Measurements from ENCODE around the gene SLC35F3. TPM values are rescaled to one million over a fixed set of nuclear protein-coding genes. Genes with fewer than 3 reads are reported as not detected.

Gene SLC35F3
- total and polyA plus RNA-seq, 2 experiments from 2014 or later, result 1.0 to 3.2 TPM

GRCh38 chr1:233981042-233981675 lies 76.7 kb downstream of the SLC35F3 start:
- Histone ChIP-seq H3K4me1 (ENCODE audit: insufficient read depth) (no peaks in the 10 kb centered on the region), H3K4me3 (no peak overlapping the region), H4K20me1 (replicated peaks; ENCODE audit: insufficient read depth) (no peaks in the 10 kb centered on the region), H3K4me2 (no peak overlapping the region), H3F3A (replicated peaks; ENCODE audit: low read depth) (no peaks in the 10 kb centered on the region), H2AFZ (no peak overlapping the region), H3K9me2 (ENCODE audit: insufficient read depth) (no peaks in the 10 kb centered on the region), H3K27me3 (ENCODE audit: insufficient read depth) (no peaks in the 10 kb centered on the region), H3K27ac (ENCODE audit: low read depth) (no peak overlapping the region), H3K36me3 (ENCODE audit: insufficient read depth) (no peaks in the 10 kb centered on the region), H3K79me2 (replicated peaks; ENCODE audit: insufficient read depth) (no peaks in the 10 kb centered on the region)
- Mint-ChIP-seq H3K27me3 (ENCODE audit: insufficient read depth, low read depth, poor library complexity) (no peaks in the 10 kb centered on the region), H3K27ac (no peak overlapping the region), H3K4me3 (no peak overlapping the region), H3K4me1 (peaks cover 15% of the 10 kb centered on the region), H3K36me3 (ENCODE audit: low read depth) (no peaks in the 10 kb centered on the region), H3K9me3 (no peaks in the 10 kb centered on the region)
- TF ChIP-seq STAT1 (IDR thresholded peaks at IDR 0.05; ENCODE audit: unreplicated experiment) (no peak), POLR2AphosphoS5 (IDR thresholded peaks at IDR 0.05; ENCODE audit: low read depth) (no peak), ZNF331 (CRISPR knock-in tag; IDR thresholded peaks at IDR 0.05; ENCODE audit: low read depth) (no peak), NANOG (IDR thresholded peaks at IDR 0.05; ENCODE audit: borderline replicate concordance) (no peak), REST (IDR thresholded peaks at IDR 0.05; ENCODE audit: unreplicated experiment) (no peak), EZH2 (IDR thresholded peaks at IDR 0.05; ENCODE audit: low read depth, unreplicated experiment) (no peak), CREB1 (CRISPR knock-in tag; IDR thresholded peaks at IDR 0.05; ENCODE audit: low read depth) (no peak), EZH2phosphoT487 (IDR thresholded peaks at IDR 0.05; ENCODE audit: unreplicated experiment) (no peak), ZNF114 (CRISPR knock-in tag; IDR thresholded peaks at IDR 0.05) (no peak), JUNB (IDR thresholded peaks at IDR 0.05; ENCODE audit: unreplicated experiment) (no peak)
- TF ChIP-seq, protein P1, sequence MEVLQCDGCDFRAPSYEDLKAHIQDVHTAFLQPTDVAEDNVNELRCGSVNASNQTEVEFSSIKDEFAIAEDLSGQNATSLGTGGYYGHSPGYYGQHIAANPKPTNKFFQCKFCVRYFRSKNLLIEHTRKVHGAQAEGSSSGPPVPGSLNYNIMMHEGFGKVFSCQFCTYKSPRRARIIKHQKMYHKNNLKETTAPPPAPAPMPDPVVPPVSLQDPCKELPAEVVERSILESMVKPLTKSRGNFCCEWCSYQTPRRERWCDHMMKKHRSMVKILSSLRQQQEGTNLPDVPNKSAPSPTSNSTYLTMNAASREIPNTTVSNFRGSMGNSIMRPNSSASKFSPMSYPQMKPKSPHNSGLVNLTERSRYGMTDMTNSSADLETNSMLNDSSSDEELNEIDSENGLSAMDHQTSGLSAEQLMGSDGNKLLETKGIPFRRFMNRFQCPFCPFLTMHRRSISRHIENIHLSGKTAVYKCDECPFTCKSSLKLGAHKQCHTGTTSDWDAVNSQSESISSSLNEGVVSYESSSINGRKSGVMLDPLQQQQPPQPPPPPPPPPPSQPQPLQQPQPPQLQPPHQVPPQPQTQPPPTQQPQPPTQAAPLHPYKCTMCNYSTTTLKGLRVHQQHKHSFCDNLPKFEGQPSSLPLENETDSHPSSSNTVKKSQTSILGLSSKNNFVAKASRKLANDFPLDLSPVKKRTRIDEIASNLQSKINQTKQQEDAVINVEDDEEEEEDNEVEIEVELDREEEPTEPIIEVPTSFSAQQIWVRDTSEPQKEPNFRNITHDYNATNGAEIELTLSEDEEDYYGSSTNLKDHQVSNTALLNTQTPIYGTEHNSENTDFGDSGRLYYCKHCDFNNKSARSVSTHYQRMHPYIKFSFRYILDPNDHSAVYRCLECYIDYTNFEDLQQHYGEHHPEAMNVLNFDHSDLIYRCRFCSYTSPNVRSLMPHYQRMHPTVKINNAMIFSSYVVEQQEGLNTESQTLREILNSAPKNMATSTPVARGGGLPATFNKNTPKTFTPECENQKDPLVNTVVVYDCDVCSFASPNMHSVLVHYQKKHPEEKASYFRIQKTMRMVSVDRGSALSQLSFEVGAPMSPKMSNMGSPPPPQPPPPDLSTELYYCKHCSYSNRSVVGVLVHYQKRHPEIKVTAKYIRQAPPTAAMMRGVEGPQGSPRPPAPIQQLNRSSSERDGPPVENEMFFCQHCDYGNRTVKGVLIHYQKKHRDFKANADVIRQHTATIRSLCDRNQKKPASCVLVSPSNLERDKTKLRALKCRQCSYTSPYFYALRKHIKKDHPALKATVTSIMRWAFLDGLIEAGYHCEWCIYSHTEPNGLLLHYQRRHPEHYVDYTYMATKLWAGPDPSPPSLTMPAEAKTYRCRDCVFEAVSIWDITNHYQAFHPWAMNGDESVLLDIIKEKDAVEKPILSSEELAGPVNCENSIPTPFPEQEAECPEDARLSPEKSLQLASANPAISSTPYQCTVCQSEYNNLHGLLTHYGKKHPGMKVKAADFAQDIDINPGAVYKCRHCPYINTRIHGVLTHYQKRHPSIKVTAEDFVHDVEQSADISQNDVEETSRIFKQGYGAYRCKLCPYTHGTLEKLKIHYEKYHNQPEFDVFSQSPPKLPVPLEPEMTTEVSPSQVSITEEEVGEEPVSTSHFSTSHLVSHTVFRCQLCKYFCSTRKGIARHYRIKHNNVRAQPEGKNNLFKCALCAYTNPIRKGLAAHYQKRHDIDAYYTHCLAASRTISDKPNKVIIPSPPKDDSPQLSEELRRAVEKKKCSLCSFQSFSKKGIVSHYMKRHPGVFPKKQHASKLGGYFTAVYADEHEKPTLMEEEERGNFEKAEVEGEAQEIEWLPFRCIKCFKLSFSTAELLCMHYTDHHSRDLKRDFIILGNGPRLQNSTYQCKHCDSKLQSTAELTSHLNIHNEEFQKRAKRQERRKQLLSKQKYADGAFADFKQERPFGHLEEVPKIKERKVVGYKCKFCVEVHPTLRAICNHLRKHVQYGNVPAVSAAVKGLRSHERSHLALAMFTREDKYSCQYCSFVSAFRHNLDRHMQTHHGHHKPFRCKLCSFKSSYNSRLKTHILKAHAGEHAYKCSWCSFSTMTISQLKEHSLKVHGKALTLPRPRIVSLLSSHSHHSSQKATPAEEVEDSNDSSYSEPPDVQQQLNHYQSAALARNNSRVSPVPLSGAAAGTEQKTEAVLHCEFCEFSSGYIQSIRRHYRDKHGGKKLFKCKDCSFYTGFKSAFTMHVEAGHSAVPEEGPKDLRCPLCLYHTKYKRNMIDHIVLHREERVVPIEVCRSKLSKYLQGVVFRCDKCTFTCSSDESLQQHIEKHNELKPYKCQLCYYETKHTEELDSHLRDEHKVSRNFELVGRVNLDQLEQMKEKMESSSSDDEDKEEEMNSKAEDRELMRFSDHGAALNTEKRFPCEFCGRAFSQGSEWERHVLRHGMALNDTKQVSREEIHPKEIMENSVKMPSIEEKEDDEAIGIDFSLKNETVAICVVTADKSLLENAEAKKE (CRISPR knock-in tag; IDR thresholded peaks at IDR 0.05), result no peak
- TF ChIP-seq, protein P2, sequence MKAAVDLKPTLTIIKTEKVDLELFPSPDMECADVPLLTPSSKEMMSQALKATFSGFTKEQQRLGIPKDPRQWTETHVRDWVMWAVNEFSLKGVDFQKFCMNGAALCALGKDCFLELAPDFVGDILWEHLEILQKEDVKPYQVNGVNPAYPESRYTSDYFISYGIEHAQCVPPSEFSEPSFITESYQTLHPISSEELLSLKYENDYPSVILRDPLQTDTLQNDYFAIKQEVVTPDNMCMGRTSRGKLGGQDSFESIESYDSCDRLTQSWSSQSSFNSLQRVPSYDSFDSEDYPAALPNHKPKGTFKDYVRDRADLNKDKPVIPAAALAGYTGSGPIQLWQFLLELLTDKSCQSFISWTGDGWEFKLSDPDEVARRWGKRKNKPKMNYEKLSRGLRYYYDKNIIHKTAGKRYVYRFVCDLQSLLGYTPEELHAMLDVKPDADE (IDR thresholded peaks at IDR 0.05), result no peak
- TF ChIP-seq, protein P3, sequence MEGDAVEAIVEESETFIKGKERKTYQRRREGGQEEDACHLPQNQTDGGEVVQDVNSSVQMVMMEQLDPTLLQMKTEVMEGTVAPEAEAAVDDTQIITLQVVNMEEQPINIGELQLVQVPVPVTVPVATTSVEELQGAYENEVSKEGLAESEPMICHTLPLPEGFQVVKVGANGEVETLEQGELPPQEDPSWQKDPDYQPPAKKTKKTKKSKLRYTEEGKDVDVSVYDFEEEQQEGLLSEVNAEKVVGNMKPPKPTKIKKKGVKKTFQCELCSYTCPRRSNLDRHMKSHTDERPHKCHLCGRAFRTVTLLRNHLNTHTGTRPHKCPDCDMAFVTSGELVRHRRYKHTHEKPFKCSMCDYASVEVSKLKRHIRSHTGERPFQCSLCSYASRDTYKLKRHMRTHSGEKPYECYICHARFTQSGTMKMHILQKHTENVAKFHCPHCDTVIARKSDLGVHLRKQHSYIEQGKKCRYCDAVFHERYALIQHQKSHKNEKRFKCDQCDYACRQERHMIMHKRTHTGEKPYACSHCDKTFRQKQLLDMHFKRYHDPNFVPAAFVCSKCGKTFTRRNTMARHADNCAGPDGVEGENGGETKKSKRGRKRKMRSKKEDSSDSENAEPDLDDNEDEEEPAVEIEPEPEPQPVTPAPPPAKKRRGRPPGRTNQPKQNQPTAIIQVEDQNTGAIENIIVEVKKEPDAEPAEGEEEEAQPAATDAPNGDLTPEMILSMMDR (conservative IDR thresholded peaks at IDR 0.05; ENCODE audit: low read depth in 2 of 2), result no peak
- ATAC-seq, result no peak
- DNase-seq (ENCODE audit: low spot score), result no peak
